Esophagus muscularis mucosa (tissue), 3 donors: ENCODE results near the gene PRKN.

Experiments used
- CTCF ChIP-seq, 3 experiments: fragments of 200-600 bp in 2 of 3; fragments of 450-650 bp in 1 of 3; sonication (generic) in 2 of 3; IDR thresholded peaks; one replicate each; pipeline ENCODE4 v1.5.1; 2017 to 2019; ENCODE audit warnings: antibody characterized with exemption in 3 of 3, mild to moderate bottlenecking in 2 of 3, moderate library complexity in 1 of 3
- EP300 ChIP-seq: sonication (generic); formaldehyde crosslinking; IDR thresholded peaks from one replicate; pipeline ENCODE4 v1.6.1; 2017; ENCODE audit warnings: antibody characterized with exemption

- TF ChIP-seq CTCF (IDR thresholded peaks at IDR 0.05) = no peak
- no peak for TF ChIP-seq EP300
These were observed 506.7 kb downstream of the PRKN start for GRCh38 chr6:162220876-162221275.
